Ramos (cell line): ENCODE results near the gene UBTF.

Source experiments
- in situ Hi-C: fragments of 300-500 bp; cut with MboI; formaldehyde crosslinking; loops from one replicate; pipeline ENCODE4 v1.14.3; 2022; ENCODE audit warnings: low sequenced_read_pairs; ENCODE audit not compliant: unreplicated experiment

The UBTF gene

DNA sequence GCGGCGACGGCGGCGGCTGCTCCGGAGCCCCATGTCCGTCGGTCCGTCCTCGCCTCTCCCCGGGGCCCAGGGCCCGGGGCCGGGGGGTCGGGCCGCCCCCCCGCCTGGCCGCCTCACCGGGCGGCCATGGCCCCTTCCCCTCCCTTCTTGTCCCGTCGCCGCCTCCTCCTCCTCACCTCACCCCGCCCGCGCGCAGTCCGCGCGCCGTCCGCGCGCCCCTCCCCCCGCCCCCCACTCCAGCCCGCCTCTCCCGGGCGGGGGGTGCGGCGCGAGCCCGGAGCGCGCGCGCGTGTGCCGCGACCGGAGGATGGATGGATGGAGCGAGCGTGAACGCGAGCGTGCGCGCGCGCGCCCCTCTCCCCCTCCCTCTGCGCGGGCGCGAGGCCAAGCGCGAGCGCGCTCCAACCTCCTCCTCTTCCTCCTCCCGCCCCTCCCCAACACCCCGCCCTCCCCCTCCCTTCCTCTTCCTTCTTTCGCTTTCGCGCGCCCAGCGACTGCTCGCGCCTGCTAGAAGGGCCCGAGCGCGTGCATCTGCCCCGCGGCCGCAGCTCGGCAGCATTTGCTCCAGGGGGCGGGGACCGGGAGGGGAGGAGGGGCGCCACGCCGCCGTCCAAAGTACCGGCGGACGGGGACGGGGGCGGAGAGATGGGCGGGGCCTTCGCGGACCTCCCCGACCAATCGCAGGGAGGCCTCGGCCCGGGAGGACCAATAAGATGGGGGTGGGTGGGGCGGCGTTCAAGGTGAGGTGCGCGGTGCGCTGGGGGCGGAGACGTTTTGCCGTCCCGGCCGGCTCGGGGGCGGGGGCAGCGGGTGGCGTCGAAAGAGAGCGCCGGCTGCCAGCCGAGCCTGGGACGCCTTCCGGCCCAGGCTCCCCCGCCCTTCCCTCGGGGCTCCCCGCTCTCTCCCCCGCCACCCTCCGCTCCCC is 19.7 kb downstream of the UBTF start, which contains the start of gene ATXN7L3:
ATXN7L3 (minus strand) TSS at position 332 of the 925 bp plus-strand sequence. CDS start 1,814 bp downstream, outside the sequence.
- in situ Hi-C loops = no loop called here

DNA sequence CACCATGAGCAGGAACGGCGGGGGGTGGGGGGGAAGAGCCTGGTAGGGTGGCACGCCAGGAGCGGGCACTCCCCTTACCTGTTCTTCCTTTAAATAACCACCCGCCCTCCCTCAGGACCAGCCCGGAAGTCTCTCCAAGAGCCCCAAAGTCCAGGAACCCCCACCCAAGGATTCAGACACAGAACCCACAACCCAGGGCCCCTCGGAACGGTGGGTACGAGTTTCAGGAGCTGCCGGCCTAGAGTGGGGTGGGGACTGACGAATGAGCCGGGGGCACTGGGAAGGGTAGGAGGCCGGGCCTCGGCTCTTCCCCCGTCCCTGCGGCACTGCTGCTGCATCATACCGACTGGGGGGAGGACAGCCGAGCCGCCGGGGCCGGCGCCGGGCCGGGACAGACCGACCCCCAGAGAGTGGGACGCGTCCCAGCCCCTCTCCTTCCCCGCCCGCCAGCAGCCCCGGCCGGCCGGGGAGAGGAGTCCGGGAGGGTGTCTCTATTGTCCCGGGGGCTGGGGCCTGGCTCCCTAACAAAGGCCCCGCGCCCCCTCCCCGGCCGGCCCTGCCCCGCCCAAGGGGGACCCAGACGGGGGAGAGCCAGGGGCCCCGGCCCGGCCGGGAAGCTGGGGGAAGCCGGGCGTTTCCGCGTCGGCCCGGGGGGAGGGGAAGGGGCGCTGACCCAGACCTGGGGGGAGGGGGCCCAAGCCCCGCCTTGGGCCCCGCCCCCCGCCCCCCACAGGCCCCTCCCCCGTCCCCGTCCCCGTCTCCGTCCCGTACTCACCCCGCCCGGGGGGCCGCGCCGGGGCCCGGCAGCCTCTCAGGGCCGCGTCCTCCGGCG is 20.5 kb downstream of the UBTF start:
- in situ Hi-C loops = no loop called here

DNA sequence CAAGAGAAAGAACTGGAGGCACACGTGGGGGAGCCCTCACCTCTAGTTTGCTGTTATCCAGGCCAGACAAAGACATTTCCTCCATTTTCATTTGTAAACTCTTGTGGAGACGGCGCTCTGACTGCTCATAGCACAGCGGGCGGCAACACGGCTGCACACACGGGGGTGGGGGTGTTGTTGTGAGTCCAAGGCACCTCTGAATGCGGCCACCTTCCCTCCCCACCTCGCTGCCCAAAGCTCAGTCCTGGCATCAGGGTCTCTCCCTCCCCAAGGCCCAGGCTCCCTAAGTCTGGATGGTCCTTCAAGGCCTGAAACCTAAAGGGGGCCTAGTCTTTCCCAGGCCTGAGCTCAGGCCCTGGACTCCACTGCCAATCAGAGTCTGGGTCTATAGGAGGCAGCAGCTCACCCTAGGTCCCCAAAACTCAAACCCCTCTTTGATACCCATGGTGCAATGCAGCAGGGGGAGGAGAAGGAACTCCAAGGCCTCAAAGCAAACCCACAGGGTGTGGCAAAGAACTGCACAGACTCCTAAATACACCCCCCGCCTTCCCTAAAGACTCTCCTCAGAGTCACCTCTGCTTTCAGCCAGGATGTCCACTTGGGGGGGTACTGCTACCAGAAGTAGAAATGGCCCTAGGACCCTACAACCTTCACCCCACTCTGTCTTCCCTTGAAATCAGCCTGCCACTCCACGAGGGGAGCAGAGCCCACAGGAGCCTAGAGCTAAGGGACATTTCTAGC is 21.3 kb downstream of the UBTF start:
- in situ Hi-C loops = no loop called here

DNA sequence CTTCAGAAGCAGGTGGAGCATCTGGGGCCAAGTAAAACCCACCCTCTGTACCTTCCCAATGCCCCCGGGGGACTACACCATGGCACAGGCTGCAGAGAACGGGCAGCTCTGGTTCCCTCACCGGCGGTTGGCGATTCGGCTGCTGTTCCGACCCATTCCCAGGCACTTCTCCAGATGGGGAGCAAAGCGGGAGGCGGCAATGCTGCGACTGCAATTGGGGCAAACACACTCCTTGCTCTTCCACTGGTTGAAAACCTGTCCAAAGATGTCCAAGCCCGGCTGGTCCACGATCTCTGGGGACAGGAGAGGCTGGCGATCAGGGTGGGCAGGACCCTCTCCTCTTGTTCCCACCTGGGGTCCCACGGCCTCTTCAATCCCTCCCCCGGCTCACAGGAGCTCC is 22.4 kb downstream of the UBTF start:
- in situ Hi-C loops = no loop called here

DNA sequence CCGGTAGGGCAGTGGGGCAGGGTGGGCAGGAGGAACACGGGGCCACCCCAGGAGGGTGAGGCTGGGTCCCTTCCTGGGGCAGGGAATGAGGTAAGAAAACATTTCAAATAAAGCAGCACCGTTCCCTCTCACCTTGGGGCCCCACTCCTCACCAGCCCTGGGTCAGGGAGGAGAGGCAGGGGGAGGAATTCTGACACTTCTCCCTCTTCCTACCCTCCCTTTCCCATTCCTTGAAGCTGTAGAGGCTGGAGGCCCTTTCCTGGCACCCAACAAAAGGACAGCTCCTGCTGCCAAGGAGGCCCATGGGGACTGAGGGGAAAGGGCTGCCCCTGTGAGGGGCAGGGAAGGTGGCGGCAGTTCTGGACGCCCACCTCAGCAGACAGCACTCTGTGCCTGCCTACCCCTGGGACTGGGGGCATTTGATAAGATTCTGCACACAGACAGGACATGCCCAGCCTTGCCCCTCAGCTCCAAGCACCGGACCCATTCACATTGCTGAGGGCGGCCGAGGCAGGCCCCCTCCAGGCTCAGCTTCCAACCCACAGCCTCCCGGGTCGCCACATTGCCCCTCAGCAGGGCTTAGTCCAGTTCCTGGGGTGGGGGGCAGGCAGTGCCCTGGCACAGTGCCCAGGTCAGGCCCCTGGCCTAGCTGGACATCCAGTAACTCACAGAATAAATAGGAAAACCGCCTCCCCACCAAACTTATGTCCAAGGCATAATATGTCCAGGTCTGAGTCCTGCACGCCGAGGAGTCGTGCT is 26.0 kb downstream of the UBTF start:
- in situ Hi-C loops = no loop called here

DNA sequence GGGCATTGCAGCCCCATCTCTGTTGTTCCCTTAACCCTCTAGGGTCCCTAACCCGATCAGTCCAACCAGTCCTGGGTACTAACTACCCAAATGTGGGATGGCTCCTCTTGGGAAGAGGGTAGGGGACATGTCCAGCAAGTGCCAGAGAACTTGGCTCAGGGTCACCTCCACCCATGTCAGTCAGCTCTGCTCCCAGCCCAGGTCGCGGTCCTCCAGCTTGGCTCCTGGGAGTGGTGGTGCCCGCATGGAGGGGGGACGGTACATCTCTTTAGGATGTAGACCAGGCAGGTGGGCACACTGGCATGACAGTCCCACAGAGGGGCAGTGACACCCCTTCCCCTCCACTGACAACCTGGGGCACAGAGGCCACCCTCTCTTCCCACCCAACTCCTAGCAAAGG is 26.7 kb downstream of the UBTF start:
- in situ Hi-C loops = no loop called here

DNA sequence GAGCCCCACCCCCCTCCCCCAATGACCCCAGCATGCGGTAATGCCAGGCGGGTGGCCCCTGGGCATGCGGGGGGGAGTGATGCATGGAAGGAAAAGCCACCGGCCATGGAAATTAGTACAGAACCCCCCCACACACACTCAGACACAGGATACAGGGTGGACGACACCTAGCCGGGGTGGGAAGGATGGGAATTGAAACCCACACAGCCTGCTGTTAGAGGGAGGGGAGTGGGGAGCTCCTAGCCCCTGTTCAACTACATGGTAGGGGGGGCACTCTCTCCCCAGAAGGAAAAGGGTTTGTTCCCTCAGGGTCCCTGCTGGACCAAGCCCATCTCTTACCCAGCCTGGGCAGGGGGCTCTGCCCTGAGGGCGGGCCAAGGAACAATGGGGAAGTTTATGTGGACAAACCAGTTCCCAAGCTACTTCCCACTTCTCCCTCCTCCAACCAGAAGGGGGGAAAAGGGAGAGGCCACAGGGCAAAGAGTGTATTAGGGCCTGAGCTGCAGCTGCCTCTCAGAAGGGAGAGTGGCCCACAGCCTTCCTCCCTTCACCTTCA is 27.5 kb downstream of the UBTF start:
- in situ Hi-C loops = no loop called here

DNA sequence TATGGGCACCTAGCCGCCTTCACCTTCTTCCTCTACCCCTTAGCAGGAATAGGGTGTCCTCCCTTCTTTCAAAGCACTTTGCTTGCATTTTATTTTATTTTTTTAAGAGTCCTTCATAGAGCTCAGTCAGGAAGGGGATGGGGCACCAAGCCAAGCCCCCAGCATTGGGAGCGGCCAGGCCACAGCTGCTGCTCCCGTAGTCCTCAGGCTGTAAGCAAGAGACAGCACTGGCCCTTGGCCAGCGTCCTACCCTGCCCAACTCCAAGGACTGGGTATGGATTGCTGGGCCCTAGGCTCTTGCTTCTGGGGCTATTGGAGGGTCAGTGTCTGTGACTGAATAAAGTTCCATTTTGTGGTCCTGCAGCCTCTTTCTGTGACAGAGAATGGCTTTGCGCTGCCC is 28.1 kb downstream of the UBTF start:
- in situ Hi-C loops = no loop called here

DNA sequence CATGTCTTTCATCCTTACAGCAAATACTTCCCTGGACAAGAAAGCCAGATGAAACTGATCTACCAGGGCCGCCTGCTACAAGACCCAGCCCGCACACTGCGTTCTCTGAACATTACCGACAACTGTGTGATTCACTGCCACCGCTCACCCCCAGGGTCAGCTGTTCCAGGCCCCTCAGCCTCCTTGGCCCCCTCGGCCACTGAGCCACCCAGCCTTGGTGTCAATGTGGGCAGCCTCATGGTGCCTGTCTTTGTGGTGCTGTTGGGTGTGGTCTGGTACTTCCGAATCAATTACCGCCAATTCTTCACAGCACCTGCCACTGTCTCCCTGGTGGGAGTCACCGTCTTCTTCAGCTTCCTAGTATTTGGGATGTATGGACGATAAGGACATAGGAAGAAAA is 29.0 kb downstream of the UBTF start:
- in situ Hi-C loops = no loop called here

DNA sequence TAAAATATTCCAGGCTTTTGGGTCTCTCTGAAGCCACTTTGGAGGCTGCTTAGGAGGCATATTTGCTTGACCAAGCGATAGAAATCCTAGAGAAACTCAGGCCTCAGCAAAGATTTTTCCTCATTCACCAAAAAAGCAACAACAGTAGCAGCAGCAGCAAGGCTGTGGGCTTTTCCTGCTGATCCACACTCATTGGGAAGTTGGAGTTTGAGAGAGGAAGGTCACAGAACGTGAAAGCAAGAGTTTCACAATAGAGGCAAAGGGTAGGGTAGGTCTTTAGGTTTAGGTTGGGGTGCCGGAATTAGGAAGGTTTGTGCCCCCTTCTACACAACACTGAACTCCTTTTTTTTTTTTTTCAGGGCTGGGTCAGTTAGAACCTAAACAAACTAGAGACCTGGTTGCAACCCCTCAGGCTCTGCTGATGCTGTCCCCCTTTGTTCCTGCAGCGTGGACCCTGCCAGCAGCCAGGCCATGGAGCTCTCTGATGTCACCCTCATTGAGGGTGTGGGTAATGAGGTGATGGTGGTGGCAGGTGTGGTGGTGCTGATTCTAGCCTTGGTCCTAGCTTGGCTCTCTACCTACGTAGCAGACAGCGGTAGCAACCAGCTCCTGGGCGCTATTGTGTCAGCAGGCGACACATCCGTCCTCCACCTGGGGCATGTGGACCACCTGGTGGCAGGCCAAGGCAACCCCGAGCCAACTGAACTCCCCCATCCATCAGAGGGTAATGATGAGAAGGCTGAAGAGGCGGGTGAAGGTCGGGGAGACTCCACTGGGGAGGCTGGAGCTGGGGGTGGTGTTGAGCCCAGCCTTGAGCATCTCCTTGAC is 30.7 kb downstream of the UBTF start:
- in situ Hi-C loops = no loop called here

DNA sequence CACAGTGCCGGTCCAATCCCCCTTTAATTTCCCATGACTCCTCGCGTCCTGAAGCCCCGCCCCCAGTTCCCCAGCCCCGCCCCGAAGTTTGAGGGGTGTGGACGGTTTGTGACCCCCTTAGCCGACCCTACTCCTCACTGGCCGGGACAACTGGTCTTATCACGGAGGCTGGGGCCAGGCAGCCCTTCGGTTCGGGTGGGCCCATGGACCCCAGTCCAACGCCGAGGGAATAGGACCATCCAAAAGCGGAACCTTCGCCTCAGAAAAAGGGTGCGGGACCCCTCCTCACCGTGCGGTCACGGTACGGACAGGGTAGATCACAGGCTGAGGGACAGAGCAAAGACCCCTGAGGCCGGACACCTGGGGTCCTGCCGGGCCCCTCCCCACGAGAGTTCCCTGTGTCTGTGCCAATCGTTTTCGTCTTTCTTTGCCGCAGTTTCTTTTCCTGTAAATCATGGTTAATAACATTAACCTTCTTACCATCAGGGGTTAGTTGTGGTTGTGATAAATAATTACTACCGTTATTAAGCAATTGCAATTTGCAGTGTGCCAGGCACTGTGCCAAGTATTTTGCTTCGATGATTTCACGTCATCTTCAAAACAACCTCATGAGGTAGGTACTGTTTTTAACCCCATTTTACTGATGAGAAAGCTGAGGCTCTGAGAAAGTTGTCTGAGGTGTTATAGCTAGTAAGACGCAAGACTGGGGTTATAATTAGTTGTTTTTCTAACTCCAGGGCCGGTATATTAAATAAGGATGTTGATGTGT is 32.2 kb downstream of the UBTF start:
- in situ Hi-C loops = no loop called here

DNA sequence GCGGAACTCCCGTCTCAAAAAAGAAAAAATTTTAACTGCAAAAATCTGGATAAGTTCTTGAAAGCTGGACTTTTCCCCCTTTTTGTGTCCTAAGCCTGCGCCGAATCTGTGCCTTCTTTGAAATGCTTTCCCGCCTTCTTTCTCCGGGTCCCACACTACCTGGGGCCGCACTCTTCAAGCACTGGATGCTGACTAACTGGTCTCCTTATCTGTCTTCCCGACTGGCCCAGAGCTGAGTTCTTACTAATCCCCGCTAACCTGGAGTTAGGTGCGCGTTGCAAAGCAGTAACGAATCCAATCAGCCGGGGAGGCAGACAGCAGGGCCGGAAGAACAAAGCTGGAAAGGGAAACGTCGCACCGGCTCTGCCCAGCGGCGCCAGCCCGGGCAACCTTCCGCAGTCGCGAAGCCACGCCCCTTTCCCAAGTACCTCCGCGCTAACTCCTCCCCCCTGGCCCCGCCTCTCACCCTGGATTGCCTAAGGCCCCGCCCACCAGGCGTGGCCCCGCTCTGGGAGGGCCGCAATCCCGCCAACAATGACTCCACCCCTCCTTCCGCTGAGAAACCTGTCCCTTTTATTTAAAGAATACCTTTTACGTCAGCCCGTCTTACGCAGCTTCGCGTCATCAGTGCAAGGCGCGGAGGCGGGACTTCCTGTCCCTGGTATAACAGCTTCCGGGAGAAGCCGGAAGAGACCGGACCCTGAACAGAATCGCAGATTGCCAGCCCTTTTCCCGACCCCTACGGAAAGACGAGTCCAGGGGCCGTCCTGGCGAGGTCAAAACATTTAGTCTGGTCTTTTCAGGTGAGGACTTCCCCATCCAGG is 33.0 kb downstream of the UBTF start, which contains the start of gene TMUB2:
TMUB2 (plus strand) TSS at position 666 of the 824 bp plus-strand sequence. CDS start 737 bp downstream, outside the sequence.
- in situ Hi-C loops = no loop called here

DNA sequence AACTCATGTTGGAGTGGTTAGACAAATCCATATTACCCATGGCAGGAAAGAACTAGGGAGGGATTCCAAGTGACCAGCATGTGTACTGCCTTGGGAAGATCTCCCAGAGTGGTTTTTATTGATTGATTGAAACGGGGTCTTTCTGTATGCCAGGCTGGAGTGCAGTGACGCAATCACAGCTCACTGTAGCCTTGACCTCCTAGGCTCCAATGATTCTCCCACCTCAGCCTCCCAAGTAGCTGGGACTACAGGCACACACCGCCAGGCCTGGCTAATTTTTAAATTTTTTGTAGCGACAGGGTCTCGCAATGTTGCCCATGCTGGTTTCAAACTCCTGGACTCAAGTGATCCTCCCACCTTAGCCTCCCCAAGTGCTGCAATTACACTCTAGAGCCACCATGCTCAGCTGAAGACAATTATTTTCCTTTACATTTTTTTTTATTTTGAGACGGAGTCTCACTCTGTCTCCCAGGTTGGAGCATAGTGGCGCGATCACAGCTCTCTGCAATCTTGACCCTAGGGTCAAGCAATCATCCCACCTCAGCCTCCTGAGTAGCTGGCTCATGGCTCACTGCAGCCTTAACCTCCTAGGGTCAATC is 35.2 kb downstream of the UBTF start:
- in situ Hi-C loops = no loop called here

DNA sequence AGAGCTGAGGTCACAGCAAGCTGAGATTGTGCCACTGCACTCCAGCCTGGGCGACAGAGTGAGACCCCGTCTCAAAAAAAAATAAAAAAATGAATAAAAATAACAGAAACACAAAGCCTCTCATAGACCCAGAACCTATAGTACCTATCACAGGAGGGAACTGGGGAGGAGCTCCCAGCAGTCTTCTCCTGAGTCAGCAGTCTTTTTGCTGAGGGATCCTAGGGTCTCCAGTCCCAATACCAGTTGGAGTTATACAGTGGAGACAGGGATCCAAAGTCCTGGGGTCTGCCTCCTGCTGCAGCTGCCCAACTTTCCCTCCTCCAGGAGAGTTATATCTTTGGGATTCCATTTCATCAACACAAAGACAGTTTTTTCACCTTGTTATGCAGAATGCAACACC is 36.5 kb downstream of the UBTF start:
- in situ Hi-C loops = no loop called here

DNA sequence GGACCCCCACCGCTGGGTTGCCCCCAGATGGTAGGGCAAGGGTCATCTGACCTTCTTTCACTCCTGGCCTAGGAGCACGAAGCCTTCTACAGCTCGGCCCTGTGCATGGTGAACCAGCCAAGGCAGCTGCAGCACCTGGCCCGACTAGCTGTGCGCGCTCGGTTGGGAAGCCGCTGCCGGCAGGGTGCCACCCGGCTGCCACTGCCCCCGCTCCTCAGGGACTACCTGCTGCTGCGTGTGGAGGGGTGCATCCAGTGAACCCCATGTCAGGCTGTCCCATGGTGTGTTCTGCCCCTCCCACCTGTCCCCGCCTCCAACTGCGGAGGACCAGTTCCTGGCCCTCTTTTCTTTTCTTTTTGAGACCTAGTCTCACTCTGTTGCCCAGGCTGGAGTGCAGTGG is 41.3 kb downstream of the UBTF start:
- in situ Hi-C loops = no loop called here

DNA sequence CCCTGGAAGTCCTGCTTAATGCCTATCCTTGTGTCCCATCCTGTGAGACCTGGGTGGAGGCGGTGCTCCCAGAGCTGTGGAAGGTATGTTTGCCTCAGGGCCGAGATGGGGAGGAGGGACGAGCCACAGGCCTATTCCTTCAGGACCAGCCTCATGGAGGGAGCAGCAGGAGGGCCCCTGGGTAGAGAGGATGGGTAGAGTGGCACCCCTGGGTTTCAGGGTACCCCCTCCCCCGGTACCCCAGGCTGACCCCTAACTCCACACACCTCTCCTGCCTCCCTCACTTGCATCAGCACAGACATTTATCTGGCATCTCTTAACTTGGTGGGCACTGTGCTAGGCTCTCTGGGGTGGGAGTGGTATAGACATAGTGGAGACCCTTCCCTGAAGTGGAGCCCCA is 41.8 kb downstream of the UBTF start:
- in situ Hi-C loops = no loop called here
